Measurements from ENCODE around the gene ACSS3.

Gene ACSS3

GRCh38 chr12:81229759-81230158 lies 151.9 kb downstream of the ACSS3 start:
- no peak for DNase-seq

GRCh38 chr12:81231574-81232368 lies 153.9 kb downstream of the ACSS3 start:
- DNase-seq: no peak

DNA sequence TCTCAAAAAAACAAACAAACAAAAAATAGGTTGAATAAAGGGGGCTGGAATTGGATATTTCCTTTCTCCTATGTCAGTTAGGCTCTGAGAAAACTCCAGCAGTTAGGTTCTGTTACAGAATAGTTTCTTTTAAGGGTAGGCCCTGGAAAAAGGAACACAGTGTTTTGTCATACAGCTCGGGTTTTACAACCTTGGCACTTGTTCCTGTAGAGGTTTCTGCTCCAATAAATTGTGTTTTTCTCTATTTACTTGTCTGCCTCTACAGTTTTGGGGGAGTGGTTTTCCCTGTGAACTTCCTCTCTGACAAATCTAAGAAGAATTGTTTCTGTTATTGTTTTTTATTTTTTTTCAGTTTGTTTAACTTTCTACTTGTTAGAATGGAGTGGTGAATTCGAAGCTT lies 167.6 kb downstream of the ACSS3 start:
- DNase-seq: no peak

DNA sequence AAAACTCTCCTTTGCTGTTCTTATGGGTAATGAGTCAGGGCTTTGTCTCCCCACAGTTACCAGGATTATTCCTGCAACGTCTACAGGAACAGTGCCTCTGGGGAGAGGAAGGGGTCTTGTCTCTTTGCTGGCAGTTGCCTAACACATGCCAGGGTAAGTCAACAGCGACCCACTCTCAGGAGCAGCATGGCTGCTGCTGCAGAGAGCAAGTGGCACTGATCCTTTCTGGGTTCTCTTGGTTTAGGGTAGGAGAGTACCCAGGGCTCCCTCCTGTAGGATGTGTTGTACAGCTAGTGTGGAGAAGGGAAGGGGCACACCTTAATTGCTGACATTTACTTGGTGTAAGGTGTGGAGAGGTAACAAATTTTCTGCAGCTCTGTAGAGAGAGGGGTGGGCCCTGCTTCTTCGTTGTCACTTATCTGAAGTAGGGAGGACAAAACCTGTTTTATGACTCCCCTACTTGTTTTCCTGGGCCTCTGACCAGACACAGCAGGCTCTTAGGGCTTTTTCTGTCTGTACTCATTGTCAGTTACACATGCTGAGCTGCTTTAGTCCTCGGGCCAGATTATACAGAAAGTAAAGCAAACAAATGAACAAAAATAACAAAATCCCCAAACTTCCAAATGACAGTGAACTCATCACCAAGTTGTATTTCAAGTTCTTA lies 168.2 kb downstream of the ACSS3 start:
- DNase-seq: no peak

DNA sequence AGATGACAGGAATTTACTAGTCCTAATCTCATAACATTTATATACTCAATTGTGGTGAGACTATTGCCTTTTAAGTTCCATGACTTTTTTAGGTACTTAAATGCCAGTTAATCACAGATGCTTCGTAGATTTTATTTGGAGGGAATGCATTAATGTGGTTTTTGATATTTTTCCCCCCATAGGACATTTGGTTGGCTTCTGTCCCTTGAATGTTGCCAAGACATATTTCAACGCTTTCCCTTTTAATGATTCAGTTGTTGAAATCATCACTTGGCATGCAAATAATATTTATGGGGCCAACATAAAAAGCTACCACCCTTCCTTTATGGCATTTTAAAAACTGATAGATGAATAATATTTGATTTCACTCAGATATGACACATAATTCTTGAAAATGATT lies 172.1 kb downstream of the ACSS3 start:
- DNase-seq: no peak

GRCh38 chr12:81252228-81252627 lies 174.3 kb downstream of the ACSS3 start:
- DNase-seq: no peak

DNA sequence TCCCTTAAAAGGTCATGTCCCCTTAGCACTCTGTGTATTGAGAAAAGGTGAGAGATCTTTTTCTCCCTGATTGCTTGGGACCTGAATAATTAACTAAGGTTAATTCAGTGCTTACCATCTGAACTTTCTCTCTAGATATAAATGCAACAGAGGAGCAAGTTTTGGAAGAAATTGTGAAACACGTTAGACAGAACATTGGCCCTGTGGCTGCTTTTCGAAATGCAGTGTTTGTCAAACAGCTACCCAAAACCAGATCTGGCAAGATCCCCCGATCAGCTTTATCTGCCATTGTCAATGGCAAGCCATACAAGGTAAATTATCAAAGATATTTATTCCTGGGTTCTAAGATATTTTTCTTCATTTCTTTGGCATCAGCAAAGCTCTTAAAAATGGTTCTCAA lies 175.5 kb downstream of the ACSS3 start:
- no peak for DNase-seq

DNA sequence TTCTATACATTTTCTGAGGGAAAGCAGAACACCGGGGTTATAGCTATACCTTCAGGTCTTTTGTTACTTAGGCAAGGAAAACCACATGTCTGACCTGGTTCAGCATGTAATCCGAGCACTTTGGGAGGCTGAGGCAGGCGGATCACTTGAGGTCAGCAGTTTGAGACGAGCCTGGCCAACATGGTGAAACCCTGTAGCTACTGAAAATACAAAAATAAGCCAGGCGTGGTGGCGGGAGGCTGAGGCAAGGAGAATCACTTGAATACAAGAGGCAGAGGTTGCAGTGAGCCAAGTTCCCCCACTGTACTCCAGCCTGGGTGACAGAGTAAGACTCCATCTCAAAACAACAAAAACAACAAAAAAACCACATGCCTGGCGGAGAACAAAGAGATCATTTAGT lies 177.6 kb downstream of the ACSS3 start:
- DNase-seq: no peak

DNA sequence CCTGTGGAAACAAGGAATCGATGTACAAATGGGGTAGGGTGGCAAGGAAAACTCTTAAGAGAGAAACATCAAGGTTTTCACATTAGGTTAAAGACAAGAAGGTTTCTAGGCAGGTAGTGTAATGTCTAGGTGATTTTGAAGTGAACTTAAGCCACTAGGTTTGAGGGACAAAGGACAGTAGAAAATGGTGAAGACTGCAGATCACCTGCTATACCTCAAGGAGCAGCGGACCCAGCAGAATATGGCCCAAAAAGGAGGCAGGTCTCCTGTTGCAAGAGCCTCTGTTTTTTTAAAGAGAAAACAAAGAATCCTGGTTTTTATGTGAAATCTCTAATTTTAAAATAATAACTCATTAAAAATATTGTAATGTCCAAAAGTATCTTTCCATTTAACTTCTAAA lies 178.1 kb downstream of the ACSS3 start:
- DNase-seq: no peak

- DNase-seq: no peak
Measured at GRCh38 chr12:81257947-81258551, 180.2 kb downstream of the ACSS3 start.

DNA sequence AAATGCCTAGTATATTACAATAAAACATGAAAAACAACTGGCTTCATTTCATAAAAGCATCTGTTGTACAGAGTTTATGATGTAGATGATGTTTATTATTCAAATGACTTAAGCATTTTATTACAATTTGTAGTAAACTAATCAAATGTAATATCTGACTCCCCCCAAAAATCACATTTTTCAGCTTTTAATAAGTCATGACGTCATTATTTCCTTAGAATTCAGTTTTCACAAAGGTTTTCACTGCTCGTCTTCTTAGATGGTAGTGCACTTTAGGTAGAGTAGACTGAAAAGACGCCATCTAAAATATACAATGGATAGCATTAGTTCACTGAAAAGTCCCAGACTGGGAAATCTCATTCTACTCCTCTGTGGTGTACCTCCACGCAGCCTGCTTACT lies 181.5 kb downstream of the ACSS3 start:
- no peak for DNase-seq

- no peak for DNase-seq
Measured at GRCh38 chr12:81261508-81262207, 183.8 kb downstream of the ACSS3 start.

DNA sequence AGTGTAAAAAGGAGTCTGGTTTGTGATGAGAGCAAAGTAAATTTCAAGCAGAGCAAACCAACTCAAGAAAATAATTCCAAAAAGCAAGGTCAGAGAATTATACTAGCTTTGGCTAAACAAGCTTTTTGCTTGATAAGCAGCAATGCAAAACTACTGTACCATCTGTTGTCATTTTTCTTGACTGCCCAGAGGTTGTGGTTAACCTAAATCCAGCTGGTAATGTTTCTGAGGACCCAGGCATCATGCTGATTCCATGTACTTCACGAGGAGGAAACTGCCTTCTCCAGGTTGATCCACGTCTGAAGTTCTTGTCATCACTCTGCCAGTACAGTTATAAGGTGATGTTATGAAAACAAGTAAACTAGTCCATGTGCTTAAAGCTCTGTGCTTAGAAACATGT lies 185.2 kb downstream of the ACSS3 start:
- DNase-seq: no peak

GRCh38 chr12:81270385-81270784 lies 192.5 kb downstream of the ACSS3 start:
- no peak for DNase-seq

GRCh38 chr12:81274637-81275529 lies 197.0 kb downstream of the ACSS3 start:
- no peak for DNase-seq

DNA sequence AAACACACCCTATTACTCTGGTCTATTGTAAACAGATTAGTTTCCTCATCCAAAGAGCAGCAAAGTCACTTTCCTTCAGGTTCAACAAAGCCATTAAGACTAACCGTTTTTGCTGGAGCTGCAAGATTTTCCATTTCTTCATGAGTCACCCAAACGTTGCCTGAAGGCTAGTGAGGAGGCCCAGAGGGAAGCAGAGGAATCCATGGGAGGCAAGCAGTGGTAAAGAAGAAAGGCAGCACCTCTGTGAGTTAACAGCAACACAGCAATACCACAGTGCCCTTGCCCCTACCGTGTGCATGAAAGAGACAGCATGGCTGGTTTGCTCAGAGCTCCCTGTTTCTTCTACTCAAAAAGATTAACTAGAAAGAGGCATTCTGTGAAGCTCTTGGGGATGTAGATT lies 206.3 kb downstream of the ACSS3 start:
- no peak for DNase-seq

DNA sequence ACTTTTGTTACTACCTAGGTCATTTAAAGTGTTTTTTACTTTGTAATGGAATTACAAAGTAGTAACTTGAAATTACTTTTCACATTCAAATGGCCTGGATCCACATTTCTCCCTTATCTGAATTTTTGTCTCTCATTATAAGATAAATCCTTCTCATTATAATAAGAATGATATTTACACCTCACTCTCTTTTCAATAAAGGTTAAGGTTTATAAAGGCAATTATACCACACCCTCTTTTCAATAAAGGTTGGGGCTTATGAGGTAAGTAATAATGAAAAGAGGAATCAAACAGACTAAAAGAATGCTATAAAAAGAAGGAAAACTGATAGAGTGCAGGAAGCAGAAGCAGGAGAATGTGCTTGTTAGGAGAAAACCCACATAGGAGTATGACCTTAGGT lies 210.8 kb downstream of the ACSS3 start:
- DNase-seq: no peak

- DNase-seq: no peak
Measured at GRCh38 chr12:81294325-81295190, 216.7 kb downstream of the ACSS3 start.

DNA sequence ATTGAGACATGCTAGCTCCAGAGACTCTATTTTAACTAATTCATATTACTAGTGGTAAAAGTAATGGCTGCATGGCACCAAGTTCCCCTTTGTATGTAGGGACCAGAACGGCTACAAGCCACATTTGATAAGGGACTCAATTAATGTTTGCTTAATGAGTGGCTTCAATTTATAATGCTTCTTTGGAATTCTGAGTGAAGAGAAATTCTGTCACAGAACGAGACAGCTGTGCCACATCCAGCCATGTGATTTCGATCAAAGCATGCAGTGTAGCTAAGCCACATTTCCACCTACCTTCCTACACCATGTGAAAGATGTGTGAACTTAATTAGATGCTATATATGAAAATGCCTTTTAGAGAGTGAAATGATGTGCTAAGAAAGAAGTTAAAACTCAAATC lies 217.4 kb downstream of the ACSS3 start:
- DNase-seq: no peak

GRCh38 chr12:81296556-81297305 lies 218.9 kb downstream of the ACSS3 start:
- no peak for DNase-seq

DNA sequence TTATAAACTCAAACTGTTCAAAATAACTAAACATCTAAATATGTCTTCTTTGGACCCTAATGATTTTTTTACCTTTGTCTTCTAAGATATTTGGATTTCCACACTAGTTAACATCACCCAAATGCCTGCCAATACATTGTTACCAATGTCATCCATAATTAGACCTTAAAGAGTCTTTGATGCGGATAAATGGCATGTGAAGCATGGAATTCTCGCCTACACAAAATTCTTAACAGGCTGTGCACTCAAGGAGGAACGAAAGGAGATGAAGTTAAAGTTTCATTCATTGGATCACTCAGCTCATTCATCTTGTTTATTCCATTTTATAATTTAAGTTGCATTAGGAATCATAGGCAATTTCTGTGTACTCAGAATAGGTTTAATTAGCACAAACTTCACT lies 219.7 kb downstream of the ACSS3 start:
- DNase-seq: no peak
